Uterus (tissue), 4 donors: ENCODE measurements around the gene PGRMC2. TPM values are rescaled to one million over a fixed set of nuclear protein-coding genes. Genes with fewer than 3 reads are reported as not detected.

Source experiments
- DNase-seq, 2 donors: peaks; one replicate each; pipeline ENCODE4 v3.0.0-alpha.2; 2019 to 2020
- H3K27ac ChIP-seq, 2 donors: fragments of 200-600 bp; sonication (generic); 1 replicate in 1 of 2; 2 replicates in 1 of 2; pipeline ENCODE4 v1.5.1; 2016 to 2018
- H3K27me3 ChIP-seq, 2 donors: fragments of 200-600 bp; sonication (generic); one replicate each; pipeline ENCODE4 v1.5.1; 2018 to 2019; ENCODE audit warnings: control low read depth in 1 of 2
- H3K36me3 ChIP-seq, 2 donors: fragments of 200-600 bp; sonication (generic); one replicate each; pipeline ENCODE4 v1.5.1; 2019; ENCODE audit warnings: control low read depth in 1 of 2
- H3K4me1 ChIP-seq, 2 donors: fragments of 200-600 bp; sonication (generic); one replicate each; pipeline ENCODE4 v1.5.1; 2018 to 2019; ENCODE audit warnings: control low read depth in 1 of 2
- H3K4me3 ChIP-seq, 2 donors: fragments of 200-600 bp; sonication (generic); 1 replicate in 1 of 2; 2 replicates in 1 of 2; pipeline ENCODE4 v1.5.1; 2018 to 2019; ENCODE audit warnings: mild to moderate bottlenecking in 1 of 2
- H3K9me3 ChIP-seq, 2 donors: fragments of 200-600 bp; sonication (generic); one replicate each; pipeline ENCODE4 v1.5.1; 2019; ENCODE audit warnings: control low read depth in 1 of 2
- POLR2A ChIP-seq, 2 donors: fragments of 450-650 bp; IDR thresholded peaks; one replicate each; pipeline ENCODE4 v1.6.1; 2016; ENCODE audit warnings: antibody characterized with exemption in 2 of 2, mild to moderate bottlenecking in 1 of 2, moderate library complexity in 1 of 2
- intact Hi-C: fragments of 100-400 bp; cut with DNase I; formaldehyde crosslinking; loops from one replicate; pipeline ENCODE4 v1.15.1; 2023; ENCODE audit warnings: low total_unique reads
- total RNA-seq, 4 donors: library from RNA; depleted of rRNA in 3 of 4; stranded (reverse); fragments of >200 nt in 3 of 4; gene quantifications; one replicate each; pipeline versions ENCODE4 v1.1.0 to v1.2.4, GENCODE V29; 2014 to 2023
- TF ChIP-seq, protein P1 (sequence below), 4 experiments: fragments of 200-600 bp in 2 of 4; fragments of 450-650 bp in 2 of 4; sonication (generic) in 2 of 4; IDR thresholded peaks; one replicate each; pipeline ENCODE4 v1.5.1; 2016 to 2019; ENCODE audit warnings: antibody characterized with exemption in 4 of 4, mild to moderate bottlenecking in 2 of 4, moderate library complexity in 1 of 4
- donor health status: DM: yes; HTN: yes; CAD: no.

PGRMC2 gene
- total RNA-seq, 4 donors from 2014 or later, result 14.9 to 66.0 (median 37.6) TPM

- Histone ChIP-seq H3K4me1 (no peaks in the 10 kb centered on the region), H3K27me3 (no peaks in the 10 kb centered on the region), H3K36me3 (no peaks in the 10 kb centered on the region), H3K9me3 (no peaks in the 10 kb centered on the region), H3K27ac (no peak overlapping the region), H3K4me3 (no peak overlapping the region)
- no peak for TF ChIP-seq POLR2A (IDR thresholded peaks at IDR 0.05)
- TF ChIP-seq, protein P1, sequence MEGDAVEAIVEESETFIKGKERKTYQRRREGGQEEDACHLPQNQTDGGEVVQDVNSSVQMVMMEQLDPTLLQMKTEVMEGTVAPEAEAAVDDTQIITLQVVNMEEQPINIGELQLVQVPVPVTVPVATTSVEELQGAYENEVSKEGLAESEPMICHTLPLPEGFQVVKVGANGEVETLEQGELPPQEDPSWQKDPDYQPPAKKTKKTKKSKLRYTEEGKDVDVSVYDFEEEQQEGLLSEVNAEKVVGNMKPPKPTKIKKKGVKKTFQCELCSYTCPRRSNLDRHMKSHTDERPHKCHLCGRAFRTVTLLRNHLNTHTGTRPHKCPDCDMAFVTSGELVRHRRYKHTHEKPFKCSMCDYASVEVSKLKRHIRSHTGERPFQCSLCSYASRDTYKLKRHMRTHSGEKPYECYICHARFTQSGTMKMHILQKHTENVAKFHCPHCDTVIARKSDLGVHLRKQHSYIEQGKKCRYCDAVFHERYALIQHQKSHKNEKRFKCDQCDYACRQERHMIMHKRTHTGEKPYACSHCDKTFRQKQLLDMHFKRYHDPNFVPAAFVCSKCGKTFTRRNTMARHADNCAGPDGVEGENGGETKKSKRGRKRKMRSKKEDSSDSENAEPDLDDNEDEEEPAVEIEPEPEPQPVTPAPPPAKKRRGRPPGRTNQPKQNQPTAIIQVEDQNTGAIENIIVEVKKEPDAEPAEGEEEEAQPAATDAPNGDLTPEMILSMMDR (IDR thresholded peaks at IDR 0.05), result no peak
- DNase-seq, result no peak
- intact Hi-C loops, result no loop called here
Measured at GRCh38 chr4:128329638-128330037, 42.0 kb upstream of the PGRMC2 start.

- H3K4me1 ChIP-seq, result no peaks in the 10 kb centered on the region
- TF ChIP-seq, protein P1 (IDR thresholded peaks at IDR 0.05), result no peak
- no peak for TF ChIP-seq POLR2A (IDR thresholded peaks at IDR 0.05)
- no peaks in the 10 kb centered on the region for H3K9me3 ChIP-seq
- no peaks in the 10 kb centered on the region for H3K27me3 ChIP-seq
- no peak overlapping the region for H3K27ac ChIP-seq
- H3K36me3 ChIP-seq, result no peaks in the 10 kb centered on the region
- DNase-seq, result no peak
- intact Hi-C loops, result no loop called here
- H3K4me3 ChIP-seq, result no peak overlapping the region
Measured at GRCh38 chr4:128328106-128328505, 40.5 kb upstream of the PGRMC2 start.

- H3K9me3 ChIP-seq, result no peaks in the 10 kb centered on the region
- H3K36me3 ChIP-seq, result no peaks in the 10 kb centered on the region
- H3K4me1 ChIP-seq, result no peaks in the 10 kb centered on the region
- no peak overlapping the region for H3K27ac ChIP-seq
- H3K4me3 ChIP-seq, result no peak overlapping the region
- H3K27me3 ChIP-seq, result no peaks in the 10 kb centered on the region
- intact Hi-C loops, result no loop called here
- DNase-seq, result no peak
- TF ChIP-seq, protein P1 (IDR thresholded peaks at IDR 0.05), result no peak
- TF ChIP-seq POLR2A (IDR thresholded peaks at IDR 0.05), result no peak
Measured at GRCh38 chr4:128323401-128323800, 35.8 kb upstream of the PGRMC2 start.

DNA sequence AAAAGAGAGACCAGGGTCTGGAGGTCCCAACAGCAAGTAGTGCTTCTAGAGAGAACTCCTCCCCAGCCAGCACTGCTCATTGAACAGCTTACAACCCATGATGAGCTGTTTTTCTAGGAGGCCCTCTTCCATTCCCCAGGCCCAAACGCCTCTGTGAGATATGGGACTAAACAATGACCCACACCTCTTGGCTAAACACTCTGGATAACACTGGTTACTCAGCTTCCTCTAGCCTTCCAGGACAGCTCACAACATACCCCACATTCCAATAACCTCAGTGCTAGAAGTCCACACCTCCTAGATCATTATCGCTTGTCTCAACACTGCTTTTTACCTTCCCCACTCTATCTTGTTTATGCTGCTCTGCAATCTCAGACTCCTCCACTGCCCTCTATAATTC is 35.4 kb upstream of the PGRMC2 start:
- no peaks in the 10 kb centered on the region for H3K9me3 ChIP-seq
- DNase-seq, result no peak
- H3K4me1 ChIP-seq, result no peaks in the 10 kb centered on the region
- TF ChIP-seq, protein P1 (IDR thresholded peaks at IDR 0.05), result no peak
- no peak for TF ChIP-seq POLR2A (IDR thresholded peaks at IDR 0.05)
- H3K36me3 ChIP-seq, result no peaks in the 10 kb centered on the region
- intact Hi-C loops, result no loop called here
- no peak overlapping the region for H3K4me3 ChIP-seq
- H3K27me3 ChIP-seq, result no peaks in the 10 kb centered on the region
- no peak overlapping the region for H3K27ac ChIP-seq

GRCh38 chr4:128322311-128322710 is 34.7 kb upstream of the PGRMC2 start:
- Histone ChIP-seq H3K27me3 (no peaks in the 10 kb centered on the region), H3K27ac (no peak overlapping the region), H3K4me3 (no peak overlapping the region), H3K9me3 (no peaks in the 10 kb centered on the region), H3K4me1 (no peaks in the 10 kb centered on the region), H3K36me3 (no peaks in the 10 kb centered on the region)
- no peak for DNase-seq
- TF ChIP-seq POLR2A (IDR thresholded peaks at IDR 0.05), result no peak
- intact Hi-C loops, result no loop called here

GRCh38 chr4:128320656-128321055 is 33.0 kb upstream of the PGRMC2 start:
- H3K27ac ChIP-seq, result no peak overlapping the region

More at GRCh38 chr4:128320656-128321055, 33.0 kb upstream of the PGRMC2 start:
- Histone ChIP-seq H3K36me3 (no peaks in the 10 kb centered on the region), H3K27me3 (no peaks in the 10 kb centered on the region), H3K4me1 (no peaks in the 10 kb centered on the region), H3K4me3 (no peak overlapping the region), H3K9me3 (no peaks in the 10 kb centered on the region)
- intact Hi-C loops, result no loop called here
- TF ChIP-seq, protein P1 (IDR thresholded peaks at IDR 0.05), result no peak
- no peak for TF ChIP-seq POLR2A (IDR thresholded peaks at IDR 0.05)
- no peak for DNase-seq
